ENCODE results near the gene SFMBT2. TPM values are rescaled to one million over a fixed set of nuclear protein-coding genes. Genes with fewer than 3 reads are reported as not detected.

Gene SFMBT2
- total RNA-seq, 2 experiments from 2014 or later, result 7.9 to 8.3 TPM

- Histone ChIP-seq H2AFZ (ENCODE audit: low read length) (no peak overlapping the region), H3K4me1 (ENCODE audit: insufficient read depth, low read length, poor library complexity, severe bottlenecking) (peaks cover 25% of the 10 kb centered on the region), H3K9me3 (ENCODE audit: low read length) (no peaks in the 10 kb centered on the region), H3K36me3 (ENCODE audit: insufficient read depth, low read length) (peaks cover 9% of the 10 kb centered on the region; the same call in 1 of the 2 replicates), H3K79me2 (ENCODE audit: insufficient read depth, low read depth, low read length) (peaks cover 32% of the 10 kb centered on the region; the same call in 1 of the 2 replicates), H3K4me2 (ENCODE audit: low read length) (no peak overlapping the region), H3K27ac (ENCODE audit: low read depth, low read length, poor library complexity, severe bottlenecking) (no peak overlapping the region), H3K4me3 (ENCODE audit: low read depth, low read length, poor library complexity, severe bottlenecking) (no peak overlapping the region), H4K20me1 (ENCODE audit: insufficient read depth, low read length) (no peaks in the 10 kb centered on the region), H3K9me2 (ENCODE audit: insufficient read depth, low read length) (no peaks in the 10 kb centered on the region)
- POLR2A ChIA-PET, result no interaction called here
- DNase-seq (ENCODE audit: low spot score), result no peak
- BruUV-seq (replicated peaks), result no TSS peak
- no peak for TF ChIP-seq EZH2phosphoT487 (IDR thresholded peaks at IDR 0.05; ENCODE audit: borderline replicate concordance, low read depth, low read length)
- TF ChIP-seq, protein P1, sequence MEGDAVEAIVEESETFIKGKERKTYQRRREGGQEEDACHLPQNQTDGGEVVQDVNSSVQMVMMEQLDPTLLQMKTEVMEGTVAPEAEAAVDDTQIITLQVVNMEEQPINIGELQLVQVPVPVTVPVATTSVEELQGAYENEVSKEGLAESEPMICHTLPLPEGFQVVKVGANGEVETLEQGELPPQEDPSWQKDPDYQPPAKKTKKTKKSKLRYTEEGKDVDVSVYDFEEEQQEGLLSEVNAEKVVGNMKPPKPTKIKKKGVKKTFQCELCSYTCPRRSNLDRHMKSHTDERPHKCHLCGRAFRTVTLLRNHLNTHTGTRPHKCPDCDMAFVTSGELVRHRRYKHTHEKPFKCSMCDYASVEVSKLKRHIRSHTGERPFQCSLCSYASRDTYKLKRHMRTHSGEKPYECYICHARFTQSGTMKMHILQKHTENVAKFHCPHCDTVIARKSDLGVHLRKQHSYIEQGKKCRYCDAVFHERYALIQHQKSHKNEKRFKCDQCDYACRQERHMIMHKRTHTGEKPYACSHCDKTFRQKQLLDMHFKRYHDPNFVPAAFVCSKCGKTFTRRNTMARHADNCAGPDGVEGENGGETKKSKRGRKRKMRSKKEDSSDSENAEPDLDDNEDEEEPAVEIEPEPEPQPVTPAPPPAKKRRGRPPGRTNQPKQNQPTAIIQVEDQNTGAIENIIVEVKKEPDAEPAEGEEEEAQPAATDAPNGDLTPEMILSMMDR (conservative IDR thresholded peaks at IDR 0.05; ENCODE audit: low read length), result no peak
- intact Hi-C loops (cut with micrococcal nuclease; ENCODE audit: unreplicated experiment), result no loop called here
- CTCF ChIA-PET (ENCODE audit: unreplicated experiment), result no interaction called here
These were observed 25.7 kb downstream of the SFMBT2 start for GRCh38 chr10:7385114-7385513.

GRCh38 chr10:7383442-7383841, 27.4 kb downstream of the SFMBT2 start:
- H3K9me2 ChIP-seq (ENCODE audit: insufficient read depth, low read length), result no peaks in the 10 kb centered on the region
- H3K4me3 ChIP-seq (ENCODE audit: low read depth, low read length, poor library complexity, severe bottlenecking), result no peak overlapping the region
- H3K36me3 ChIP-seq (ENCODE audit: insufficient read depth, low read length), result peaks cover 21% of the 10 kb centered on the region
- H4K20me1 ChIP-seq (ENCODE audit: insufficient read depth, low read length), result no peaks in the 10 kb centered on the region
- intact Hi-C loops (cut with micrococcal nuclease; ENCODE audit: unreplicated experiment), result no loop called here
- H2AFZ ChIP-seq (ENCODE audit: low read length), result no peak overlapping the region
- peaks cover 8% of the 10 kb centered on the region for H3K4me1 ChIP-seq (ENCODE audit: insufficient read depth, low read length, poor library complexity, severe bottlenecking)
- no peak overlapping the region for H3K27ac ChIP-seq (ENCODE audit: low read depth, low read length, poor library complexity, severe bottlenecking)
- BruUV-seq (replicated peaks), result no TSS peak
- ChIA-PET POLR2A (interaction anchor here (0.6 to 1.1 kb wide), 2 partner anchors 37 to 60 kb away, joined by 3 read pairs; no protein-coding TSS in a partner anchor), CTCF (ENCODE audit: unreplicated experiment) (interaction anchor here (0.6 kb wide), 1 partner anchor 113 kb away, joined by 3 read pairs; no protein-coding TSS in a partner anchor)
- H3K4me2 ChIP-seq (ENCODE audit: low read length), result no peak overlapping the region
- TF ChIP-seq EZH2phosphoT487 (IDR thresholded peaks at IDR 0.05; ENCODE audit: borderline replicate concordance, low read depth, low read length), result no peak
- TF ChIP-seq, protein P1 (conservative IDR thresholded peaks at IDR 0.05; ENCODE audit: low read length), result no peak
- DNase-seq (ENCODE audit: low spot score), result no peak
- peaks cover 16% of the 10 kb centered on the region; the same call in 1 of the 2 replicates for H3K79me2 ChIP-seq (ENCODE audit: insufficient read depth, low read depth, low read length)
- no peaks in the 10 kb centered on the region for H3K9me3 ChIP-seq (ENCODE audit: low read length)

DNA sequence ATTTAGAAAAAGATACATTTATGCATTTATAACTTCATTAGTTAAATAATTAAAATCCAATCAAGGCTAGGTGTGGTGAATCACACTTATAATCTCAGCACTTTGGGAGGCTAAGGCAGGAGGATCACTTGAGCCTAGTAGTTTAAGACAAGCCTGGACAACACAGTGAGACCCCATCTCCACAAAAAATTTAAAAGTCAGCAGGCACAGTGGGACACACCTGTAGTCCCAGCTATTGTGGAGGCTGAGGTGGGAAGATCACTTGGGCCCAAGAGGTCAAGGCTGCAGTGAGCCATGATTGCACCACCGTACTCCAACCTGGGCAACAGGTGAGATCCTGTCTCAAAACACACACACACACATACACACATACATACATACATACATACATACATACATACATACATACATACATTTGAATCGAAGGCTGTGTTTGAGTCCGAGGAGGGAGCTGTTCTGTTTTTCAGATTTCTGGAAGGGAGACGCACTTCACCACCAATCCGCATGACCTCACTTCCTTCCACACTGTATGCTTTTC, 30.1 kb downstream of the SFMBT2 start:
- no peak for TF ChIP-seq EZH2phosphoT487 (IDR thresholded peaks at IDR 0.05; ENCODE audit: borderline replicate concordance, low read depth, low read length)
- TF ChIP-seq, protein P1 (conservative IDR thresholded peaks at IDR 0.05; ENCODE audit: low read length), result no peak
- no peaks in the 10 kb centered on the region for H4K20me1 ChIP-seq (ENCODE audit: insufficient read depth, low read length)
- no TSS peak for BruUV-seq (replicated peaks)
- H3K36me3 ChIP-seq (ENCODE audit: insufficient read depth, low read length), result peaks cover 40% of the 10 kb centered on the region
- DNase-seq (ENCODE audit: low spot score), result no peak
- no peaks in the 10 kb centered on the region for H3K4me1 ChIP-seq (ENCODE audit: insufficient read depth, low read length, poor library complexity, severe bottlenecking)
- no peak overlapping the region for H3K4me3 ChIP-seq (ENCODE audit: low read depth, low read length, poor library complexity, severe bottlenecking)
- no peaks in the 10 kb centered on the region for H3K9me2 ChIP-seq (ENCODE audit: insufficient read depth, low read length)
- H3K9me3 ChIP-seq (ENCODE audit: low read length), result no peaks in the 10 kb centered on the region
- ChIA-PET POLR2A (interaction anchor here (0.8 kb wide), 1 partner anchor 11 kb away, joined by 4 read pairs; no protein-coding TSS in a partner anchor), CTCF (ENCODE audit: unreplicated experiment) (no interaction called here)
- H3K27ac ChIP-seq (ENCODE audit: low read depth, low read length, poor library complexity, severe bottlenecking), result no peak overlapping the region
- intact Hi-C loops (cut with micrococcal nuclease; ENCODE audit: unreplicated experiment), result no loop called here
- no peaks in the 10 kb centered on the region for H3K79me2 ChIP-seq (ENCODE audit: insufficient read depth, low read depth, low read length)
- H2AFZ ChIP-seq (ENCODE audit: low read length), result no peak overlapping the region
- no peak overlapping the region for H3K4me2 ChIP-seq (ENCODE audit: low read length)

Measured in OCI-LY7 (cell line).